Lower lobe of right lung (tissue), 2 donors: ENCODE results near the gene TWNK. TPM values are rescaled to one million over a fixed set of nuclear protein-coding genes. Genes with fewer than 3 reads are reported as not detected.

ENCODE experiments used
- ATAC-seq, 2 donors: fragments of 200-7000 bp; cut with Tn5 transposase; one replicate each; pipeline ENCODE4 v1.9.1; 2020 to 2022; ENCODE audit warnings: mild to moderate bottlenecking in 2 of 2, moderate library complexity in 2 of 2
- DNase-seq: peaks from one replicate; pipeline ENCODE4 v3.0.0-alpha.2; 2020
- H3K27ac ChIP-seq: fragments of 200-600 bp; one replicate; pipeline ENCODE4 v1.8.0; 2022
- H3K27me3 ChIP-seq: fragments of 200-600 bp; one replicate; pipeline ENCODE4 v1.8.0; 2022; ENCODE audit warnings: low read depth
- H3K36me3 ChIP-seq: fragments of 200-600 bp; one replicate; pipeline ENCODE4 v1.8.0; 2022; ENCODE audit warnings: mild to moderate bottlenecking
- H3K4me1 ChIP-seq: fragments of 200-600 bp; one replicate; pipeline ENCODE4 v1.8.0; 2022
- H3K4me3 ChIP-seq: fragments of 200-600 bp; one replicate; pipeline ENCODE4 v1.8.0; 2022; ENCODE audit warnings: mild to moderate bottlenecking
- H3K9me3 ChIP-seq: fragments of 200-600 bp; one replicate; pipeline ENCODE4 v1.8.0; 2022
- CTCF ChIP-seq: fragments of 200-600 bp; IDR thresholded peaks from one replicate; pipeline ENCODE4 v1.8.0; 2022; ENCODE audit warnings: antibody characterized with exemption, mild to moderate bottlenecking
- intact Hi-C: fragments of 100-400 bp; cut with DNase I; formaldehyde crosslinking; loops from one replicate; pipeline ENCODE4 v1.11.0; 2022
- total RNA-seq: library from RNA; stranded (reverse); fragmentation: NEBNext Ultra II Directional; extraction: Animal tissue kit (Norgen Biotek cat#: 25700); gene quantifications from one replicate; pipeline ENCODE4 v1.2.1, GENCODE V29; 2021
- donor health status: DM: no; HTN: yes; CAD: no; lungs with severe emphysema.

The TWNK gene
- total RNA-seq, 1 donor from 2014 or later, result 5.8 TPM

DNA sequence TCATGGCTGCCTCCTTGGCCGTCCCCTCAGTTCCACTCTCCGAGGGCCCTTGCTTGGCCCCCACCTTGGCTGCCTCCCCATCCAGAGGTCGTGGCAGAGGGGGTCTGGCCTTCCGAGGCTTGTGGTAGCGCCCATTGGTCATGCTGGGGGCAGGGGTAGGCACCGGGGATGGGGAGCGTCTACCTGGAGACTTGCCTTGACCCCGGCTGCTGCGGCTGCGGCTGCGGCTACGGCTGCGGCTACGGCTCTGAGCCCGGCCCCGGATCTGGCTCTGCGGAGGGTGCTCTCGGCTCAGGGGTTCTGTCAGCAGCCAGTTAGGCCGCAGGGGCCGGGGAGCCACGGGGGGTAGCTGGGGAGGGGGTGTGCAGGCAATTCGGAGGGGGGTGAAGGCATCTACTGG lies 23.0 kb downstream of the TWNK start:
- no peak for DNase-seq
- TF ChIP-seq CTCF, result no peak
- Histone ChIP-seq H3K4me3 (no peak overlapping the region), H3K27me3 (peaks cover under 1% of the 10 kb centered on the region), H3K36me3 (peaks cover 22% of the 10 kb centered on the region), H3K4me1 (peaks cover 33% of the 10 kb centered on the region), H3K27ac (no peak overlapping the region), H3K9me3 (no peaks in the 10 kb centered on the region)
- intact Hi-C loops, result no loop called here
- ATAC-seq, result no peak

DNA sequence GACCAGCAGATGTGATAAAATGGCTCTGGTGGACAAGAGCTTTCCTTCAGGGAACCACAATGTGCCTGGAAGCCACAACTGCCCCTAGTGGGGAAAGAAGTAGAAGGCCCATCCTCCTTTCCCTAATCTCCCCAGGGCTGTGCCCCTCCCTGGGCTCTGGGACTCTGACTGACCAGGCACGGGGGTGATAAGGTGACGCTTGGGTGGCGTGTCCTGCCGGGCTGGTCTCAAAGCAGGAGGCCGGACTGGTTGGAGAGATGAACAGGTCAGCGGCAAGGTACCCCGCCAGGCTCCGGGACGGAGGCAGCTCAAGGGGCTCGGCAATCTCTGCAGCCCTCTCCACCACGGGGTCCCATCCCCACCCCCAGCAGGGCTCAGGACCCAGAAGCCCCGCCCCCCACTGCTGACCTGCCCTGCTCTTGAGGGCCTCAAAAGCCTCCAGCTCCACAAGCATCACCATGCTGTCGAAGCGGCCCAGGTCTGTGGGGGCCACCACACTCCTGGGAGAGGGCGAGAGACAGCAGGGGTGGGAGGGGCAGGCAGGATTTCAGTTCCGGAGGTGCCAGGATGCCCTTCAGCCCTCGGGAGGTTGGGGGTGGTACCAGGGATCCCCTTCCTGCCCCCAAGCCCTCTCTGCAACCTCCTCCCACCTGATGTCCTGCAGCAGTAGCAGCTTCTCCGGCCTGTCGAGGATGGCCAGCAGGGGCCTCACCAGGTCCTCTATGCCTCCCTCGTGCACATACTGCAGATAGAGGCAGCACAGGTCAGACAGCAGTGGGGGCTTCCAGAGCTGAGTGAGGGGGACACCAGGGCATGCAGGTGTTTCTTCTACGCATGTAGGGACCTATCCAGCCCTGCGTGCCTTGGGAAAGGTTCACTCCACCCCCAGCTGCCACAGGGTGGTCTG lies 24.4 kb downstream of the TWNK start:
- intact Hi-C loops, result no loop called here
- H3K27ac ChIP-seq, result peak overlapping the region; percentile 33
- H3K36me3 ChIP-seq, result peaks cover 8% of the 10 kb centered on the region
- peak; percentile 21 for TF ChIP-seq CTCF
- ATAC-seq (no peak), DNase-seq (no peak)
- no peaks in the 10 kb centered on the region for H3K9me3 ChIP-seq
- H3K4me1 ChIP-seq, result peaks cover 30% of the 10 kb centered on the region
- H3K27me3 ChIP-seq, result peaks cover 9% of the 10 kb centered on the region
- no peak overlapping the region for H3K4me3 ChIP-seq

DNA sequence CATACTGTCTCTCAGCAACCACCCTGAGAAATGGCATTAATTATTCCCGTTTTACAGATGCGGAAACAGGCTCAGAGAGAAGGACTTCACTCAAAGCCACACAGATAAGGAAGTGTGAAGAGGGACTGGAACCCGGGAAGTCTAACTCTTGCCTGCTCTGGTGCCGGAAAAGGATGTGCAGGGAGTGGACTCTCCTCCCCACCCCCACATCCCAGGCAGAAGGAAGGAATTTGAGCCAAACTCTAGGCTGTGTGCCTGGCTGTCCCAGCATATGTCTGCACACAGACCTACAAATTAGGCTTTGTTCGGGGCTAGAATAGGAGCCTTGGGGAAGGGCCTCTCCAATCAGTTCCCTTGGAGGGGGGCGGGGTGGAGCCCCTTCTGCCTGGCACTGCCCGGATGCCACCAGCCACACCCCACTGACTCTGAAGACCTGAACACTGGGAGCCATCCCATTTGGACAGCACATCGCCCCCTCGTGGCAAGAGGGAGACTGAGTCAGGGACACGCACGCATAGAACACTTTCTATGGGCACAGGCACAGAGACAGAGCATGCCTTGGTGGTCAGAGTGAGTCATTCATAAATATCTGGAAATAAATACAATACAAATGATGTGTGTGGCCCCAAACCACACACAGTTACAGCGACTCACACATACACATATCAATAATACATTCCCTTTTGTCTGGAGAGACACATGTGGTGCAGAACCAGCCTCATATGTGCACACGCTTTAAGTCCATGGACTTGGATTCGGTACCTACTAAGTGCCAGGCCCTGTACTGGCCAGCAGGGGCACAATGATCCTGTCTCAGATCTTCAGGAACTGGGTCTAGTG lies 25.4 kb downstream of the TWNK start:
- H3K4me3 ChIP-seq, result no peak overlapping the region
- H3K4me1 ChIP-seq, result peaks cover 30% of the 10 kb centered on the region
- no peaks in the 10 kb centered on the region for H3K36me3 ChIP-seq
- peak overlapping the region; percentile 33 for H3K27ac ChIP-seq
- DNase-seq (peak; percentile 90), ATAC-seq (peak; percentile 91 to 93)
- TF ChIP-seq CTCF, result peak; percentile 89
- peaks cover 15% of the 10 kb centered on the region for H3K27me3 ChIP-seq
- intact Hi-C loops, result no loop called here
- H3K9me3 ChIP-seq, result no peaks in the 10 kb centered on the region

DNA sequence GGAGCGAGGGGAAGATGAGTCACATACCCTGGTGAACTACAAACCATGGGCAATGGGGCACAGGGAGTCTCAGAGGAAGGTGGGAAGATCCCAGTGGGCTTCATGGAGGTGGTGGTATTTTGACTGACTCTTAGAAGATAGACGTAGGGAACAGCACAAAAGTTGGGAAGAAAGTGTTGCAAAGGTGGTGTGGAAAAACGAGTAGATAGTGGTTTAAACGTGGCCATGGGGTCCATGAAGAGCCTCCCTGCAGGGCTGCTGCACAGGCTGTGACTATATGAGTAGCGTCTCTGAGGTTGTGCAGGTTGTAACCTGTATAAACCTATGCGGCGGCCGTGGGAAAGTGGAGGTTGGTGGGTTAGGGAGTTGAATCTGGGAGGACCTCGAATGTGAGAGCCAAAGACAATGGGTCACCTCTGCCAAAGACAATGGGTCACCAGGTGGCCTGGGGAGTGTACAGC lies 26.1 kb downstream of the TWNK start:
- TF ChIP-seq CTCF, result no peak

DNA sequence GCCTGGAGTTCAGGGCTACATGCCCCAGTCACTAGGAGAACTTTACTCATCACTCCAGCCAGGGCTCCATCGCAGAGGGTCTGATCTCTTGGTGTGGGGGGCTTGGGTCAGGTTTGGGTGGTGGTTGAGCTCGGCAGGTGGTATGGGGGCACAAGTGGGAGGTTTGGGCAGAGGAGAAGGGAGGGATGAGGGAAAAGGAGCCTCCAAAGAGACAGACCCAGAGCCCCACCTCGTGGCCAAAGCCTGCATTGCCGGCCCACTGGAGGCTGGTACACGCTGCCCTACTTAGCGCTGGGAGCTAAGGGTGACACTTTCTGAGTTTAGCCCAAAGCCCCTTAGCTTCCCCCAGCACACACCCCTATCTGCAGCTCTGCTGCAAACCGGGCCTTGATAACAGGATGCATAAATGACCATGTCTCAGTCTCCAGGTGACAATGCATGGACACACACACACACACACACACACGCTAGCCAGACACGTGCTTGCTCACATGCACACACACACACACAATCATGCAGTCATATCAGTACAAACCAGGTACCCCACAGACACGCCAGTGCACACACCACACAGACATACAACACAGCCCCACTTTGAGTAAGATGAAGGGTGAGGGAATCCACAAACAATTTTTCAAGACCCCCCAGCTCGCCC lies 27.0 kb downstream of the TWNK start:
- Histone ChIP-seq H3K9me3 (no peaks in the 10 kb centered on the region), H3K4me1 (peaks cover 38% of the 10 kb centered on the region), H3K27ac (no peak overlapping the region), H3K36me3 (no peaks in the 10 kb centered on the region), H3K27me3 (peaks cover 25% of the 10 kb centered on the region), H3K4me3 (no peak overlapping the region)
- TF ChIP-seq CTCF, result peak; percentile 91
- intact Hi-C loops, result no loop called here
- ATAC-seq (peak; percentile 74 to 82), DNase-seq (peak; percentile 86)

More for the DNA sequence above, 26.1 kb downstream of the TWNK start:
- Histone ChIP-seq H3K36me3 (no peaks in the 10 kb centered on the region), H3K9me3 (no peaks in the 10 kb centered on the region), H3K4me3 (no peak overlapping the region), H3K4me1 (peaks cover 29% of the 10 kb centered on the region), H3K27me3 (peaks cover 20% of the 10 kb centered on the region), H3K27ac (peak overlapping the region; percentile 33)
- DNase-seq (no peak), ATAC-seq (no peak)
- intact Hi-C loops, result no loop called here
